GM10266 (cell line): ENCODE results near the gene TPO.

Source experiments
- DNase-seq: peaks from one replicate; pipeline ENCODE4 v3.0.0; 2012; ENCODE audit errors: extremely low spot score
- TF ChIP-seq, protein P1 (sequence below): IDR thresholded peaks from 2 replicates; pipeline ENCODE4 v1.5.1; 2012; ENCODE audit warnings: mild to moderate bottlenecking, low read depth; ENCODE audit not compliant: control insufficient read depth, insufficient read depth; ENCODE audit errors: missing control alignments

Gene TPO

DNA sequence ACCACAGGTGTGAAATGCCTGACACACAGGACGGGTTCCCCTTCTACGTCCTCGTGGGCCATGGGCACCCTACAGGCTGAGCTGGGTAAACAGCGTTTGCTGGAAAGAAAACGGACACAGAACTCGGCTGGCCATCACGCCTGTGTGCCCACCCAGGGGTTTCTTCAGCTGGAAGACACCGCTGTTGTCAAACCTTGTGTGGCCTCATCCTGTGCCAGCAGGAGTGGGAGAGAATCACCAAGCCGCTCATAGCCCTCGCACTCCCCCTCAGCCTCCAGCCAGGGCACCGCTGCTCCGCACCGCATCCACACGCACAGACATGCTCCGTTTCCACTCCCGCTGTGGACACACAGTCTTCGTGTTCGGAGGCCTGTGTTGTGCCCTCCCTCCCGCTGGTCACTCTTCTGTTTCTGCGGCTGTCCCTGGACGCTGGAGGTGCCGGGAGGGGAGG lies 169.7 kb downstream of the TPO start:
- TF ChIP-seq, protein P1, sequence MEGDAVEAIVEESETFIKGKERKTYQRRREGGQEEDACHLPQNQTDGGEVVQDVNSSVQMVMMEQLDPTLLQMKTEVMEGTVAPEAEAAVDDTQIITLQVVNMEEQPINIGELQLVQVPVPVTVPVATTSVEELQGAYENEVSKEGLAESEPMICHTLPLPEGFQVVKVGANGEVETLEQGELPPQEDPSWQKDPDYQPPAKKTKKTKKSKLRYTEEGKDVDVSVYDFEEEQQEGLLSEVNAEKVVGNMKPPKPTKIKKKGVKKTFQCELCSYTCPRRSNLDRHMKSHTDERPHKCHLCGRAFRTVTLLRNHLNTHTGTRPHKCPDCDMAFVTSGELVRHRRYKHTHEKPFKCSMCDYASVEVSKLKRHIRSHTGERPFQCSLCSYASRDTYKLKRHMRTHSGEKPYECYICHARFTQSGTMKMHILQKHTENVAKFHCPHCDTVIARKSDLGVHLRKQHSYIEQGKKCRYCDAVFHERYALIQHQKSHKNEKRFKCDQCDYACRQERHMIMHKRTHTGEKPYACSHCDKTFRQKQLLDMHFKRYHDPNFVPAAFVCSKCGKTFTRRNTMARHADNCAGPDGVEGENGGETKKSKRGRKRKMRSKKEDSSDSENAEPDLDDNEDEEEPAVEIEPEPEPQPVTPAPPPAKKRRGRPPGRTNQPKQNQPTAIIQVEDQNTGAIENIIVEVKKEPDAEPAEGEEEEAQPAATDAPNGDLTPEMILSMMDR, result no peak
- no peak for DNase-seq

DNA sequence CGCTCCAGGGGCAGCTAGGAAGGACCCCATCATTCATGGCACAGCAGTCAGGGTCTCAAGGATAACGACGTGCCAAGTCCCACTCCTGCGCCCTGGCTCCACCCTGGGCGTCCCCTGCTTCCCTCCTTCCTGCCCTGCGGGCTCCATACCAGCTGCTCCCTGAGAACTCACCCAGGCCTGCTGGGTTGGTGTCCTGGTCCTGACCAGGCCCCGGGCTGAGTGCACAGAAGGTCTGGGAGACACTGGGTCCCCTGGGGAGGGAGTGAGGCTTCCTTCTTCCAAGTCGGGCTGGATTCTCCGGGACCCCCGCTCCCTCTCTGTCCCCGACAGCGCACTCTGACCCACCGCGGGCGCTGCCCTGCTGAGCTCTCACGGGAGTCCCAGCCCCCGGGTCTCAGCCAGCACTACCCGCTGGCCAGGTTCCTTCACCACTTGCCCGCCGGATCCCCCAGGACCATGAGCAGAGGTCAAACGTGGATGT lies 170.8 kb downstream of the TPO start:
- no peak for DNase-seq
- TF ChIP-seq, protein P1, result no peak

DNA sequence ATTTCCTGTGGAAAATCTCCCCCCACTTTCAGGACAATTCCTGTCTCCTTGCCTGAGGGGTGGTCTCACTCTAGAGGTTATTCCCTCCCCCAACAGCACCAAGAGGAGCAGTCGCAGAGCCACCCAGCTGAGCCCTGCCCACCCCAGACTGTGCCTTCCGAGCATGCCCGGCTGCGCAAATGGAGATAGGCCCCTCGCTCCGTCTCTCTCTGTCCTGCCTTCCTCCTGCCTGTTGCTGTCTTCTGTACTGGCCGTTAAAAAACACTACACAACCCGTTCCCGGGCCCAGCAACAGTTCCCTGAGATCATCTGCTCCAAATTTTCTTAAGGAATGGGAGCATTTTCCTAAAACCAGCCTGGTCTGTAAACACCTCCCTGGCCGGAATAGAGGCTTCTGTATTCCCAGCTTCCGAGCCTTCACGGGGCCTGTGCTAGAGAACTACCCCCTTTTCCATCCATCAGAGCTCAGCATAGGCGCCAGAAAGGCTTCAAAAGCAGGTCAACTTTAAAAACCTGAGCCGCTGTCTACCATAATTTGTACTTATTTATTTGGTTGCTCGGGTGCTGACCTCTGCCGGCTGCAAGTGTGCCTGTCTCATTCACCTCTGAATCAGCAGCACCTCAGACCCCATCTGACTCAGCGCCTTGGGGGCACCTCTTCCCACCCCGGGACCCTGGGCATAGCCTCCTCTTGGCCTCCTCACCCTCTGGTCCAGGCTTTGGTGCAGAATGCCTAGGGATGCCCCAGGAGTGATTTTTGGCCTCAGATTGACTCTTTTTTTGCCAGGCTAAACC lies 171.6 kb downstream of the TPO start:
- DNase-seq, result no peak
- TF ChIP-seq, protein P1, result no peak

DNA sequence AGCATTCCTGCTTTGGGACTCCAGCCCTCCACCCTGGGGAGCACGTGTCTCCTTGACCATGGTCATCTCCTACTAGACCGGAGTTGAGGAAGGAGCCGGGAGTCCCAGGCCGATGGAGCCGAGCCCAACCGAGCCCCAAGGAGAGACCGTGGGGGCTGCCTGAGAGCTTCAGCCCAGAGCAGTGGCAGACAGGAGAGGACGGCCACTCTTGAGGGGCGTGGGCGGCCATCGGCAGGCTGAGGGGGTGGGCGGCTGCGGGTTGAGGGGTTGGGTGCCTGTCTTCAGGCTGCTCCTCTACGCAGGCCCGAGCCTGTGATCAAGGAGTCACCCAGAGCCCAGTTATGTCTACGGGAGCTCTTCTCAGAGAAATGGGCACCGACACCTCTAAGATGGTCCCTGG lies 172.4 kb downstream of the TPO start:
- no peak for DNase-seq
- TF ChIP-seq, protein P1, result no peak

DNA sequence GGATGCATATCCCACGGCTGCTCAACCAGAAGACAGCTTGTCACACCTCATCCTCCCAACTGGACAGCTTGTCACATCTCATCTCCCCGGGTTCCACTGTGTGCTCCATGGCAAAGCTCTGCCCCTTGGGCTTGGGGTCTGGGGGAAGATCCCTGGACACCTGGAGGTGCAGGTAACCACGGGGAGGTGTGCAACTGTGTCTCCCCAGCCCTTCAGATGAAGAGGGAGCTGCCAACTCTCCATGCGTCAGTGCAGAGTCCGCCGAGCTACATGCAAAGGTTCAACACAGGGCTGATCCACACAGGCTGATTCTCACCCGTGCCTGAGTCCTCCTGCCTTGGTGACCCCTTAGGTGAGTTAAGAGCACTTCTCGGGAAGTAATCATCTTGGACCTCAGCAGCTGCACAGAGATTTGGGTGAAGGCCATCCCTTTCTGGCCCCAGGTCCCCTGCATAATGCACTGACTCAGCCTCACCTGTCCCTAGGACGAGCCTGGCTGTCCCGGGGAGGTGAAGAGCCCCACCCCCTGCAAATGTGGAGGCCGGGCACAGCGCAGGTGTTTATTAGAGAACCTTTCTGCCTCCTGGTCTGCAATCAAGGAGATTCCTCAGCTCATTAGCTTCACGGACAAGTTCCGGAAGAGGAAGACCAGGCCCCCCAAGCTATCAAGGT lies 173.1 kb downstream of the TPO start:
- TF ChIP-seq, protein P1, result no peak
- DNase-seq, result no peak

DNA sequence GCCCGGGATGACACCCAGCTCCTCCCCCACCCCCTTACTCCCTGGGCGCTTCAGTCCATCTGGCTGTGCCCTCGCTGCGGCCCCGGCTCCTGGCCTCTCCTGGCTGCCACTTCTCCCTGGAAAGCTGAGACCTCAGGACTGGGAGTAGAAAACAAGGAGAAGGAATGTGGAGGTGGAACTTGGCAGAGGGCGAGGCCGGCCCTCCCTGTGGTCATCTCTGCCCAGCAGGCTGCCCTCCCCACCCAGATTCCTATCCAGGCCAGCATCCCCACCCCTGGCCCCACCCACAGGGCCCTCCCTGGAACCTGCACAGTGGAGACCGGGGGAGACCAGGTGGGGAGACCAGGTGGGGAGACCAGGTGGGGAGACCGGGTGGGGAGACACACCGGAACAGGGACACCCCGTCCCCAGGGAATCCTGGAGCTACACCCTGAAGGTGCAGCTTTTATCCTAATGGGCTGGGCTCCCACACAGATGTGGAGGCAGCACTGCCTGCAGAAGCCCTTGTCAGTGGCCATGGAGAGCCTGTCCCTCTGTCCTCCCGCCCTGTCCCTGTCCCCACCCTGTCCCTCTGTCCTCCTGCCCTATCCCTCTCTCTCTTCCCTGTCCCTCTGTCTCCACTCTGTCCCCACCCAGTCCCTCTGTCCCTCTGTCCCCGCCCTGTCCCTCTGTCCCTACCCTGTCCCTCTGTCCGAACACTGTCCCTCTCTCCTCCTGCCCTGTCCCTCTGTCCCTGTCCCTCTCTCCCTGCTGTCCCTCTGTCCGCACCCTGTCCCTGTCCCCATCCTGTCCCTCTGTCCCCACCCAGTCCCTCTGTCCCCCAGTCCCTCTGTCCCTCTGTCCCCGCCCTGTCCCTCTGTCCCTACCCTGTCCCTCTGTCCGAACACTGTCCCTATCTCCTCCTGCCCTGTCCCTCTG lies 173.9 kb downstream of the TPO start:
- TF ChIP-seq, protein P1, result no peak
- DNase-seq, result no peak
